IgD-negative memory B cell (primary cell): Measurements from ENCODE around the gene SHISA6. TPM values are rescaled to one million over a fixed set of nuclear protein-coding genes. Genes with fewer than 3 reads are reported as not detected.

ENCODE experiments used
- H3K27ac Mint-ChIP-seq, 3 donors: one replicate each; pipeline ENCODE4 v1.8.0; 2020 to 2022; ENCODE audit warnings: mild to moderate bottlenecking in 3 of 3, mixed read lengths in 3 of 3, moderate library complexity in 1 of 3
- H3K27me3 Mint-ChIP-seq: one replicate; pipeline ENCODE4 v1.8.0; 2021; ENCODE audit warnings: mixed read lengths
- H3K36me3 Mint-ChIP-seq: one replicate; pipeline ENCODE4 v1.8.0; 2020; ENCODE audit warnings: mild to moderate bottlenecking, mixed read lengths
- H3K4me1 Mint-ChIP-seq, 3 donors: one replicate each; pipeline ENCODE4 v1.8.0; 2020 to 2022; ENCODE audit warnings: mixed read lengths in 3 of 3, mild to moderate bottlenecking in 1 of 3
- H3K4me3 Mint-ChIP-seq, 4 donors: one replicate each; pipeline ENCODE4 v1.8.0; 2020 to 2022; ENCODE audit warnings: mild to moderate bottlenecking in 4 of 4, mixed read lengths in 4 of 4, moderate library complexity in 3 of 4
- H3K9me3 Mint-ChIP-seq, 3 donors: one replicate each; pipeline ENCODE4 v1.8.0; 2020 to 2021; ENCODE audit warnings: mixed read lengths in 3 of 3, mild to moderate bottlenecking in 1 of 3
- polyA plus RNA-seq: library from polyadenylated mRNA; unstranded; fragments of 300-500 nt; fragmentation: Illumina TruSeq; gene quantifications from one replicate; pipeline ENCODE4 v1.2.3, GENCODE V29; 2021

The SHISA6 gene
- polyA plus RNA-seq, 1 donor from 2014 or later = not detected

DNA sequence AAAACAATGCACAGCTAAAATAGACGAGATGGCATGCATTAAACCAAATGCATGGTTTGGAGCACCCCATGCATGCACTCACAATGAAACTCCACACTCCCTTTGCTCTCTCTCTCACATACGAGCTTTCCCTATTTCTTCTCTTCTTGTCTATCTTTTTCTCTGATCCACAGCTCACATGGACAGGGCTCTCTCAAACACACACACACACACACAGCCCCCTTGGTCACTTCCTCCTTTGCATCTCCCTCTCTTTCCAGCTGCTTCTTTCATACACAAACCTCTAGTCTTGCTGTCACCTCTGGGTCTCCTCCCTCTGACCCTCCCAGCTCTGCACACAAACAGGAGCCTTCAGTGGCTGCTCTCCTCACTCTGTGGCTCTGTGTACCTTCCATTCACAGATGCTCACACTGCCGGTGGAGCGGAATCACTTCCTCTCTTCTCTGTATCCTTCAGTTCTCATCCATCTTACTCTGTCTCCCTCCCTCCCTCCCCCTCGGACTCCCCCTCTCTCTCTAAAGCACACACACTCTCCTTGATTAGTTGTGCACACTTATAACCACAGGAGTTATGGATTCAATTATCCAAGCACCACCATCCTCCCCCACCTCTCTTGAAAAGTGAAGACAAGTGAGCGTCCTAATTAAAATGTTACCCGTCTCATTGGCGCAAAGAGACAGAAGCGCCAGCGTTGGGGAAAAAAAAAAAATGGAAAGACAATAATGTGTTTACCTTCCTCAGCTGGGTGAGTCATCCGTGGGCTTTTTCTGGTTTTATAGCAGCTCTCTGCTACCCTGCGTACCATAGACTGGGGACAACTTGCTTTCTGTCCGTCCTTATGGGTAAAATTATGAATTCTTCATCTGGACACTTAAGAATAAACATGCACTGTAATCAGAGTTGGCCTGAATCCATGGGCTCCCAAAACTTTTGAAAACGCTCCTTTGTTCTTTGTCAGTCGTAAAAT is 90.8 kb downstream of the SHISA6 start:
- no peak overlapping the region for H3K27ac Mint-ChIP-seq
- peaks cover 0 to 5% (median 3%) of the 10 kb centered on the region in 3 donors for H3K9me3 Mint-ChIP-seq
- H3K4me3 Mint-ChIP-seq = peak overlapping the region in 2 of 4 donors; percentile 27 to 61
- no peaks in the 10 kb centered on the region for H3K36me3 Mint-ChIP-seq
- H3K27me3 Mint-ChIP-seq = no peaks in the 10 kb centered on the region
- H3K4me1 Mint-ChIP-seq = peaks cover 0 to 2% (median 0%) of the 10 kb centered on the region in 3 donors

GRCh38 chr17:11332706-11333105 is 91.7 kb downstream of the SHISA6 start:
- peak overlapping the region in 1 of 4 donors; percentile 27 for H3K4me3 Mint-ChIP-seq
- no peaks in the 10 kb centered on the region for H3K36me3 Mint-ChIP-seq
- H3K27ac Mint-ChIP-seq = peak overlapping the region in 1 of 3 donors; percentile 40

DNA sequence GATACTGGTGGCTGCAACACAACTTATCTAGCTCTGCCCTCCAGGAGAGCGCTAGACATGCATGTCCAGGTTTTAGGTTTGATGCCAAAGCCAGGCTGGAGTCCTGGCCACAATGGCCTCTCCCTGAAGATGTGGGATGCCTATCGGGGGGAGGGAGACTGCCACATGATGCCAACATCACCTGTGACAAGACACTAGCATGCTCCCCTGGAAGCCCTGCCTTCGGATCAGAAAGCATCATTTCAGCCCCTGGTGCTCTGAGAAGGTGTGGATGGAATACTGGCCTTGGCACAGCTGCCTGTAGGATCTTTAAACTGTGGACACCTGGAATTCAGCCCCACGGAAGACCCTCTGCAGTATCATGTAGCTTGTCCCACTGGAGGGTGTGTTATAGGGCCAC is 93.5 kb downstream of the SHISA6 start:
- no peaks in the 10 kb centered on the region for H3K4me1 Mint-ChIP-seq
- no peak overlapping the region for H3K27ac Mint-ChIP-seq
- H3K27me3 Mint-ChIP-seq = no peaks in the 10 kb centered on the region
- H3K9me3 Mint-ChIP-seq = peaks cover 0 to 5% (median 4%) of the 10 kb centered on the region in 3 donors
- H3K36me3 Mint-ChIP-seq = no peaks in the 10 kb centered on the region
- no peak overlapping the region for H3K4me3 Mint-ChIP-seq

More at GRCh38 chr17:11332706-11333105, 91.7 kb downstream of the SHISA6 start:
- no peaks in the 10 kb centered on the region for H3K27me3 Mint-ChIP-seq
- H3K9me3 Mint-ChIP-seq = peaks cover 0 to 5% (median 3%) of the 10 kb centered on the region in 3 donors
- peaks cover 0 to 2% (median 0%) of the 10 kb centered on the region in 3 donors for H3K4me1 Mint-ChIP-seq

DNA sequence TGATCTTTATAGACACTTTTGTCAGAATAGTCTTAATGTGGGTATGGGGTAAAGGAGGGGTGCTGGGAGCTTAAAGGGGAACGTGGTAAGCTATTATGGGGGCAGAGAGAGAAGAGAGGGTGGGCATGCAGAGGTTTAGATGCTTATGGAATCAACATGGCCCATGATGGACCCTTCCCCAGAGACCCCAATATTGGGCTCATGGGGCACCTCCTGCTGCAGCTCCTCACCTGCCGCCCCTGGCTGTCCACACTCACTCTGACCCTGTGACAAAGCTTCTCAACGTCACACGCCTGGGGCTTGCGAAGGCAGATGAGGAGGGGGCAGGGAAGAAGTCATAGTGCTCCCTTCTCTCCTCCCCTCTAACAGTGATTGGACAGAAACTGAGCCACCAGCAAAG is 95.3 kb downstream of the SHISA6 start:
- Mint-ChIP-seq H3K4me3 (no peak overlapping the region), H3K4me1 (no peaks in the 10 kb centered on the region), H3K27me3 (no peaks in the 10 kb centered on the region), H3K9me3 (peaks cover 3 to 6% (median 5%) of the 10 kb centered on the region in 3 donors), H3K27ac (no peak overlapping the region), H3K36me3 (peaks cover 2% of the 10 kb centered on the region)

- no peak overlapping the region for H3K27ac Mint-ChIP-seq
- H3K9me3 Mint-ChIP-seq = peaks cover 2 to 7% (median 4%) of the 10 kb centered on the region in 3 donors
- peaks cover 2% of the 10 kb centered on the region for H3K36me3 Mint-ChIP-seq
- H3K4me3 Mint-ChIP-seq = no peak overlapping the region
- H3K4me1 Mint-ChIP-seq = no peaks in the 10 kb centered on the region
- no peaks in the 10 kb centered on the region for H3K27me3 Mint-ChIP-seq
These were observed 99.8 kb downstream of the SHISA6 start for GRCh38 chr17:11340803-11341202.

- H3K9me3 Mint-ChIP-seq = peaks cover 2 to 10% (median 4%) of the 10 kb centered on the region in 3 donors
- H3K27me3 Mint-ChIP-seq = no peaks in the 10 kb centered on the region
- H3K4me1 Mint-ChIP-seq = no peaks in the 10 kb centered on the region
- peaks cover 2% of the 10 kb centered on the region for H3K36me3 Mint-ChIP-seq
- no peak overlapping the region for H3K27ac Mint-ChIP-seq
- H3K4me3 Mint-ChIP-seq = no peak overlapping the region
These were observed 101.1 kb downstream of the SHISA6 start for GRCh38 chr17:11342138-11342537.

- H3K4me3 Mint-ChIP-seq = no peak overlapping the region
- H3K4me1 Mint-ChIP-seq = no peaks in the 10 kb centered on the region
- H3K36me3 Mint-ChIP-seq = no peaks in the 10 kb centered on the region
- H3K27me3 Mint-ChIP-seq = no peaks in the 10 kb centered on the region
- no peak overlapping the region for H3K27ac Mint-ChIP-seq
- peaks cover 3 to 12% (median 11%) of the 10 kb centered on the region in 3 donors for H3K9me3 Mint-ChIP-seq
These were observed 108.1 kb downstream of the SHISA6 start for GRCh38 chr17:11349106-11349505.

DNA sequence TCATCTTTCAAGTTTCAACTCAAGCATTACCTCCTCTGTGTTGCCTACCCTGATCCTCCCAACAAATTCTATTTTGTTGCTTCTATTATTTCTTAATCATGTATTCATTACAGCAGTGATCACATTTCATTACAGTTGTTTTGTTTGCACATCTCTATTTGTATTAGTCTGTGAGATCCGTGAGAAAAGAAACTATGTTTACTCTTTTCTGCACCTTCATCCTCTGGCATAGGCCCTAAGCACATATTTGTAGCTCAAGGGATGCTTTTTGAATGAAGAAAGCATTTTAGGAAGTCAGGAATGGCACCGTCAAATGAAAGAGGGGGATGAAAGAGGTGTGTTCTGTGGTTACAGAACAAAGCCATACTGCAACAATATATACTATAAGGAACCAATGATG is 110.5 kb downstream of the SHISA6 start:
- H3K4me1 Mint-ChIP-seq = no peaks in the 10 kb centered on the region
- H3K27ac Mint-ChIP-seq = no peak overlapping the region
- H3K9me3 Mint-ChIP-seq = peaks cover 2 to 11% (median 9%) of the 10 kb centered on the region in 3 donors
- H3K36me3 Mint-ChIP-seq = no peaks in the 10 kb centered on the region
- no peaks in the 10 kb centered on the region for H3K27me3 Mint-ChIP-seq
- no peak overlapping the region for H3K4me3 Mint-ChIP-seq

GRCh38 chr17:11353601-11354000 is 112.6 kb downstream of the SHISA6 start:
- H3K4me1 Mint-ChIP-seq = no peaks in the 10 kb centered on the region
- no peak overlapping the region for H3K4me3 Mint-ChIP-seq
- no peak overlapping the region for H3K27ac Mint-ChIP-seq
- H3K36me3 Mint-ChIP-seq = no peaks in the 10 kb centered on the region
- no peaks in the 10 kb centered on the region for H3K27me3 Mint-ChIP-seq
- peaks cover 2 to 10% (median 5%) of the 10 kb centered on the region in 3 donors for H3K9me3 Mint-ChIP-seq

- H3K4me3 Mint-ChIP-seq = no peak overlapping the region
These were observed 115.4 kb downstream of the SHISA6 start for GRCh38 chr17:11356371-11356770.

GRCh38 chr17:11363565-11364117 is 122.6 kb downstream of the SHISA6 start:
- no peaks in the 10 kb centered on the region for H3K27me3 Mint-ChIP-seq
- H3K9me3 Mint-ChIP-seq = no peaks in the 10 kb centered on the region
- no peaks in the 10 kb centered on the region for H3K4me1 Mint-ChIP-seq
- no peak overlapping the region for H3K27ac Mint-ChIP-seq
- H3K36me3 Mint-ChIP-seq = no peaks in the 10 kb centered on the region
- H3K4me3 Mint-ChIP-seq = no peak overlapping the region

More at GRCh38 chr17:11356371-11356770, 115.4 kb downstream of the SHISA6 start:
- no peaks in the 10 kb centered on the region for H3K36me3 Mint-ChIP-seq
- H3K9me3 Mint-ChIP-seq = peaks cover 0 to 7% (median 2%) of the 10 kb centered on the region in 3 donors
- H3K4me1 Mint-ChIP-seq = no peaks in the 10 kb centered on the region
- H3K27me3 Mint-ChIP-seq = no peaks in the 10 kb centered on the region
- no peak overlapping the region for H3K27ac Mint-ChIP-seq

DNA sequence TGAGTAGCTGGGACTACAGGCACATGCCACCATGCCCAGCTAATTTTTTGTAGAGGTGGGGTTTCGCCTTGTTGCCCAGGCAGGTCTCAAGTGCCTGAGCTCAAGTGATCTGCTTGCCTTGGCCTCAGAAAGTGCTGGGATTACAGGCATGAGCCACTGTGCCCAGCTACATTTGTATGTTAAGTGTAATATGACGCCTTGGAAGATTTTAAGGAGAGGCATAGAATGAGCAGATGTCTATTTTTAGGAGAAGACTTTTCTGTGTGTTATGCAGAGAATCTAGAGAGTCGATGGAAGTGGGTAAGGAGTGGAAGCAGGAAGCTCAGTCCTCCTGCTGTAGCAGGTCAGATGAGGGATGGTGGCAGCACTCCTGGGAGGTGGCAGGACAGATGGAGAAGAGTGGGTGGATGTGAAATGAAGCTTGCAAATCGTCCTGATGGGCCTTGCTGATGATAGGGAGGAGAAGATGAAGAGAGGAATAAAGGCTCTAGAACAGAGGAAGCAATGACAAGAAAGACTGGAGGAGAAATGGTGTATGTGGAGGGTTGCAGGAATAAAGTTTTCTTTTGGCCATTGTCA is 125.3 kb downstream of the SHISA6 start:
- H3K27me3 Mint-ChIP-seq = no peaks in the 10 kb centered on the region
- no peaks in the 10 kb centered on the region for H3K4me1 Mint-ChIP-seq
- H3K27ac Mint-ChIP-seq = no peak overlapping the region
- H3K4me3 Mint-ChIP-seq = no peak overlapping the region
- H3K36me3 Mint-ChIP-seq = no peaks in the 10 kb centered on the region
- no peaks in the 10 kb centered on the region for H3K9me3 Mint-ChIP-seq

- Mint-ChIP-seq H3K36me3 (no peaks in the 10 kb centered on the region), H3K27ac (no peak overlapping the region), H3K4me1 (no peaks in the 10 kb centered on the region), H3K27me3 (no peaks in the 10 kb centered on the region), H3K4me3 (no peak overlapping the region), H3K9me3 (peaks cover 0 to 2% (median 0%) of the 10 kb centered on the region in 3 donors)
These were observed 128.6 kb downstream of the SHISA6 start for GRCh38 chr17:11369575-11369974.

GRCh38 chr17:11372692-11373091 is 131.7 kb downstream of the SHISA6 start:
- no peak overlapping the region for H3K4me3 Mint-ChIP-seq
- no peaks in the 10 kb centered on the region for H3K27me3 Mint-ChIP-seq
- H3K9me3 Mint-ChIP-seq = peaks cover 0 to 2% (median 0%) of the 10 kb centered on the region in 3 donors
- no peak overlapping the region for H3K27ac Mint-ChIP-seq
- no peaks in the 10 kb centered on the region for H3K4me1 Mint-ChIP-seq
- no peaks in the 10 kb centered on the region for H3K36me3 Mint-ChIP-seq

GRCh38 chr17:11378506-11378905 is 137.5 kb downstream of the SHISA6 start:
- Mint-ChIP-seq H3K4me1 (no peaks in the 10 kb centered on the region), H3K36me3 (no peaks in the 10 kb centered on the region), H3K27me3 (no peaks in the 10 kb centered on the region), H3K9me3 (peaks cover 0 to 6% (median 0%) of the 10 kb centered on the region in 3 donors), H3K27ac (no peak overlapping the region), H3K4me3 (no peak overlapping the region)
